NCI-H774 (cell line): ENCODE results near the gene LCN12.

Experiments
- DNase-seq: peaks from one replicate; lab custom pipeline; 2025; lab: John Stamatoyannopoulos, UW

LCN12 gene

DNA sequence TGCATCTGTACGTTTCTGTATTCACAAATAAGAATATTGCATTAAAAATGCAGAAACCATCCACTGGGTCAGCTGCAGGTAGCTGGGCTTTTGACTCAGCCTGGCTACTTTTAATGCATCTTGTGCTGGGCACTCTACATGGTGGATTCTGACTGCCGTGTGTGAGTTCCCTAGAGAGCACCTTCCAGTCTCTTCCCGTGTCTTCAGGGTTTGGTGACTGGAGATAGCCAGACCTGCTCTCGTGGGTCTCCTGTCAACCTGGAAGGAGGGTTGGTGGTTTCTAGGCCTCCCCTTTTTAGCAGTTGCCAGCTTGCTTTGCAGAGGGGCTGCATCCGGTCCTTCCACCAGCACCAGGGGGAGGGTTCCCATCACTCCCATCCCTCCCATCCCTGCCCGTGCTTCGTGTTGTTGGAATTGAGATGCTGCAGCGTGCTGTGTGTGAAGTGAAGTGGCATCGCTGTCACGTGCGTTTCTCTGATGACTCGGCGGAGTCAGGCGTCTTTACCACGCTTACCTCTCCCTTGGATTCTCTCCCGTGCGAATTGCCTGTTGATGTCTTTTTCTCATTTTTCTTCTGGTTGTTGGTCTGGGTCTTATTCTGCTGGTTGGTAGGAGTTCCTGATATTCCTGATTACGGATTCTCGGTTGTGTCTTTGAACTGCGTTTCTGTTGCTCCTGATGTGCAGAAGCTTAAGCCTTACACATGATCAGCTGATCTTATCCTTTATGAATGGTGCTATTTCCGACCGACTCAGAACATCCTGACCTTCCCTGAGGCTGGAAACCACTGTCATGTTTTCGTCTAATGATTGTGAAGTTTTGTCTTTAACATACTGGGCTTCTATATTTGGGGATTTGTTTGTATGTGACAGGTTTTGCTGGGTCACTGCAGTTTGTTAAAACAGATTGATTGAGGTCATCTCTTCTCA is 24.5 kb upstream of the LCN12 start:
- no peak for DNase-seq

DNA sequence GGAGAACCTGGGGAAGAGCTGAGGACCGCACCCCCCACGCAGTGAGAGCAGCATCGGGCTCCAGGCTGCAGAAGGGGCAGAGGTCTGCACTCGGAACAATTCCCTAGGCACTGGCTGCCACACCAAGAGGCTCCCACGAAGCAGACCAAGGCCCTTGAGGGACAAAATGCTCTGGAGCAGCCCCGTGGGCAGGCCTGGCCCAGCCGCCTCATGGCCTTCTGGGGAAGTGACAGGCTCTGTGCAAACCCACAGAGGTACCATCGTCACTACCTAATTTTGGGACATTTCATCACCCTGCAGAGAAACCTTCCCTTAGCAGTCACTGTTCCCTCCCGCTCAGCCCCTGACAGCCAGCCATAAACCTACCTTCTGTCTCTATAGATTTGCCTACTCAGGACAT is 23.5 kb upstream of the LCN12 start:
- DNase-seq, result no peak

DNA sequence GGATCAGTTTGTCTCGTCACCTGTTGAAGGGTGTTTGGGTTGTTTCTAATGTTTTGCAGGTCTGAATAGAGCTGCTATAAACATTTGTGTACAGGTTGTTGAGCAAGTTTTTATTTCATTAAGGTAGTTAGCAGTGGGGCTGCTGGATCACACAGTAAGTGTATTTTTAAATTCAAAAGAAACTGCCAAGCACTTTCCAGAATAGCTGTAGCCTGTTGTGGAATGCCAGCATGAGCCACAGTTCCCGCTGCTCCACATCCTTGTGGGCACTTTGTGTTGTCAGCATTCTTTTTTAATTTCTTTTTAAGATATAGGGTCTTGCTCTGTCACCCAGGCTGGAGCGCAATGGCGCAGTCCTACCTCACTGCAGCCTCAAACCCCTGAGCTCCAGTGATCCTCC is 22.1 kb upstream of the LCN12 start:
- DNase-seq, result no peak

DNA sequence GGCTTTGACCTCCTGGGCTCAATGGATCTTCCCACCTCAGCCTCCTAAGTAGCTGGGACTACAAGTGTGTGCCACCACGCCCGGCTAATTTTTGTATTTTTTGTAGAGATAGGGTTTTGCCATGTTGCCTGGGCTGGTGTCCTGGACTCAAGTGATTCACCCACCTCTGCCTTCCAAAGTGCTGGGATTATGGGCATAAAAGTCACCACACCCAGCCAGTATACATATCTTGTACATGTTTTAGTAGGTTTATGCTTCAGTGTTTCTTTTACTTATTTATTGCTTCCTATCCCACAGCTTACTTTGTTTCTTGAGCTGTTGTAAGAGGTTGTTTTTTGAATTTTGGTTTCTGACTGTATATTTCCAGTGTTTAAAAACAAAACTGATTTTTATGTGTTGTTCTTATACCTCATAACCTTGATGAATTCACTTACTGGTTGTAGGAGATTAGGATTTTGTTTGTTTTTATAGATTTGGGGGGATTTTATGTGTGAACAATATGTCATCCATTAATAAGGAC is 20.4 kb upstream of the LCN12 start:
- DNase-seq, result no peak

DNA sequence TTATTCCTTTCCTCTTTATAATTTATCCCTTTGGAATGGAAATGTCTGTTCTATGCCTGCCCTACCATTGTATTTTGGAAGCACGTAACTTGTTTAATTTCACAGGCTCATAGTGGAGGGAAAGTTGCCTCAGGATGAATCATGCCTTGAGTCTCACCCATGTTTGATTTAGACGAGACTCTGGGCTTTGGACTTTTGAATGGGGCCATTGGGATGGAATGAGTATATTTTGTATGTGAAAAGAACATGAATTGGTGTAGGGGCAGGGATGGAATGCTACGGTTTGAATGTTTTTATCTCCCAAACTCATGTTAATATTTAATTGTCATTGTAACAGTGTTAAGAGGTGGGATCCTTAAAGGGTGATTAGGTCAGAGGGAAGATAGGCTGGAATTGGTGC is 17.8 kb upstream of the LCN12 start:
- no peak for DNase-seq

DNA sequence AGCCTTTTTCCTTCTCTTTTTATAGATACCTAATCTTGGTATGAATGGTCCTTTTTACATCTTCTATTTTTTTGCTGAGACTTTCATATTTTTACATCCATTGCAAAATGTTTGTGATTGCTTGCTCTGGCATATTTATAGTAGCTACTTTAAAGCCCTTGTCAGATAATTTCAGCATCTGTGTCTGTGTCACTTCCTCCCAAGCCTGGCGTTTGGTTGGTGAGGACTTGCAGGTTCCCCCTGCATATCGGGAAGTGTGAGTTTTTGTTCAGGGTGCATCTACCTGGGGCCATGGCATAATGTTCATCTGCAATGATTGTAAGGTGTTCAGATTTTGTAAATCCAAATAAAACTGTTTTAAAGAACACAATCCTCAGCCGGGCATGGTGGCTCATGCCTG is 16.4 kb upstream of the LCN12 start:
- DNase-seq, result no peak

DNA sequence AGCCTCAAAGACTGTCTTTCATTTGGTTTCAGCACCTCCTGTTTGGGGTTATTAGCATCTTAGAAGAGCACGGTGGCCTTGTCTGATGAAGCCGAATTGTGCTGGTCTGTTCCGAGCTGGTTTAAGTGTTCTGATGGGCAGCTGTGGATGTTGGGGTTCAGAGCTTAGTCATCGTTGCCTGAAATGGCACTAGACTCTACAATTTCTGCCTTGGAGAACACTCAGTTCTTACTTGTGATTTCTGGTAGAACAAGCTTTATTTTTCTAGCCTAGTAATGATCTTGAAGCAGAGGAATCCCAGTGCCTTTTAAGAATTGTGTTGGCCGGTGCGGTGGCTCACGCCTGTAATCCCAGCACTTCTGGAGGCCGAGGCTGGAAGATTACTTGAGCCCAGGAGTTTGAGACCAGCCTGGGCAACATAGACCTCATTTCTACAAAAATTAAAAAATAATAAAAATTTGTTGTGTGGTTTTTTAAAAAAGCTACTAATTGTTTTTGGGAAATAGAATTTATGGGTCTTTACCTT is 15.4 kb upstream of the LCN12 start:
- DNase-seq, result no peak

DNA sequence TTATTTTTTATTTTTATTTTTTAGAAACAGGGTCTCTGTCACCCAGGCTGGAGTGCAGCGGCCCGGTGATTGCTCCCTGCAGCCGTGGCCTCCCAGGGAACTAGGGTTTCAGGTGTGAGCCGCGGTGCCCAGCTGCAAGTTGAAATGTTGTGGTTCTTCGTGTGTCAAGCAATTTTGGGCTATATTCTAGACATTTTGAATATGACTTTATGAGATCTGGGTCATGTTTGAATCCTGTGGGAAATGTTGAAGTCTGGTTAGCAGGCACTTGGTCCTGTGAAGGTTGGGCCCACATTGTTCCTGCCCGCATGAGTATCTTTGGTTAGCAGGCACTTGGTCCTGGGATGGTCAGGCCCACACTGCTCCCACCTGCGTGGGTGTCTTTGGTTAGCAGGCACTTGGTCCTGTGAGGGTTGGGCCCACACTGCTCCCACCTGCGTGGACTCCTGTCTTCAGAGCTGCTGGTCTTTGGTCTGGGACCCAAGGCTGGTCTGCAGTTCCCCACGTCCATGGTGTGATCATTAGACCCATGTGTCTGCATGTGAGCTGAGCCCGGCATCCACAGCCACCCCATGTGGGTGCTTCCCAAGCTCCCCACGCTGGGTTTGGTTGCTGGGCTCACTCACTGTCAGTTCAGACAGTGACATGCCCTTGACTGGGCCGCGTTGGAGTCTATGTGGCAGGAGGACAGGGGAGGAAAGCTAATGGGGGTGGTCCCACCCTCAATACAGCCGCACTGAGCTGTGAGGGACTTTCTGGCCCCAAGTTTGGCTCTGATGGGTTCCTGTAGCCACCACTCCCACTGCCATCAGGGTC is 14.7 kb upstream of the LCN12 start:
- DNase-seq, result no peak

DNA sequence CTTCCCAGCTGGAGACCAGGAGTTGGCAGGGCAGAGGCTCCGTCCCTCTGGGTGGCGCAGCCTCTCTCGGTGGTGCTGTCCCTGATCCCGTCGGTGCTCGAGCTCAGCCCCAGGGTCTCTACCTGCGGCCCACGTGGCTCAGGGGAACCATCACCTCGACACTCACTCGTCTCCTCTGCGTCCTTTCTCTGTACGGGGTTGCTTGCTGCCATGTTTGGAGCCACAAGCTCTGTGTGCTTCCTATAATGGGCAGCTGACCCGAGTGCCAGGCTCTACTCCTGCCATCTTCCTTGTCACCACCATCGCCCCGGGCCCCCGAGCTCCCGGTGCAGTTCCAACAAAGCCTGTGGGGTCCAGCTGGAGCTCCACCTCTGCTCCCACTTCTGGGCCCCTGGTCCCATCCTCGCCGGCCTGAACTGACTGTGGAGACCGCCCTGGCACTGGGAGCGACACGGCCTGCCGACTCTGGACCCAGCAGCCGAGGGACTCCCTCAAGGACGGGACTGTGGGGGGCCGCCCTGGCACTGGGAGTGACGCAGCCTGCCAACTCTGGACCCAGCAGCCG is 12.6 kb upstream of the LCN12 start:
- no peak for DNase-seq

DNA sequence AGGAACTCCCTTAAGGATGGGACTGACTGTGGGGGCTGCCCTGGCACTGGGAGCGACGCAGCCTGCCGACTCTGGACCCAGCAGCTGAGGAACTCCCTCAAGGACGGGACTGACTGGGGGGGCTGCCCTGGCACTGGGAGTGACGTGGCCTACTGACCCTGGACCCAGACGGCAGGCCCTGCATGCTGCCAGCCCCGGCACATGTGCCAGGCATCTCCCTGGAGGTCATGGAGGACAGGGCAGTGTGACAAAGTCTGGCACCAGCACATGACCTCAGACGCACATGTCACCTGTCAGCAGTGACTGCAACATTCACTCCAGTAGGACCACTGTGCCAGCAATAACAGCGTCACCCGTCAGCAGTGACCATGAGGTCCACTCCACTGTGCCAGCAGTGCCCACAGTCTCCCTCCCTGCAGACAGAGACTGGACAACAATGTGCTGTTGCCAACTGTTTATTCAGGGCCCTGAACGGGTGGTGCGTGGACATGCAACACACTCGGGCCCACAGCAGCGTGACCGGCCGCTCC is 12.0 kb upstream of the LCN12 start:
- no peak for DNase-seq

DNA sequence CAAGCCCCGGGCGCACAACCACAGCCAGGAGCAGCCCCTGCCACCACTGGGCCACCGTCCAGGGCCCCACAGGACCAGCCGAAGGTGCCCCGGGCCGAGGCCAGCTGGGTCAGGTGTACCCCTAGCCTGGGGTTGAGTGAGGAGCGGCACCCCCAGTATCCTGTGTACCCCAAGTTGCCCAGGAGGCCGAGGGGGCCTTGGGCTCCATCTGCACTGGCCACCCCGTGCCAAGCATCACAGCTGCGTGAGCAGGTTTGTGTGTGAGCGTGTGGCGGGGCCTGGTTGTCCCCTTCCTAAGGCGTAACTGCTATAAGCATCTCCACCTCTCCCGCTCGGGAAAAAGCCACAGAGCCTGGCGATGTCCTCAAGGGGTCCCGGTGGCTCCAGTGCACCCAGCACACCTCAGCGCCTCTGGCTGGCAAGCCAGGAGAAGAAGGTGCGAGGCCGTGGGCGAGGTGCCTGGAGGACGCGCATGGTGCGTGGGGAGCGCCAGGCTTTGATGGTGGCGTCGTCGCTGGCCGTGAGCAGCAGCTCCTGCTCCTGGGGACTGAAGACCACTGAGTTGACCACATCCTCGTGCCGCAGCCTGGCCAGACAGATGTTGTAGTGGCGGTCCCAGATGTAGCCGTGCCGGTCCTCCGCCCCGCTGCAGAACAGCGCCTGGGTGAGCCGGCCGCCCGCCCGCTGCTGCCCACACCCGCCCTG is 11.4 kb upstream of the LCN12 start:
- no peak for DNase-seq

DNA sequence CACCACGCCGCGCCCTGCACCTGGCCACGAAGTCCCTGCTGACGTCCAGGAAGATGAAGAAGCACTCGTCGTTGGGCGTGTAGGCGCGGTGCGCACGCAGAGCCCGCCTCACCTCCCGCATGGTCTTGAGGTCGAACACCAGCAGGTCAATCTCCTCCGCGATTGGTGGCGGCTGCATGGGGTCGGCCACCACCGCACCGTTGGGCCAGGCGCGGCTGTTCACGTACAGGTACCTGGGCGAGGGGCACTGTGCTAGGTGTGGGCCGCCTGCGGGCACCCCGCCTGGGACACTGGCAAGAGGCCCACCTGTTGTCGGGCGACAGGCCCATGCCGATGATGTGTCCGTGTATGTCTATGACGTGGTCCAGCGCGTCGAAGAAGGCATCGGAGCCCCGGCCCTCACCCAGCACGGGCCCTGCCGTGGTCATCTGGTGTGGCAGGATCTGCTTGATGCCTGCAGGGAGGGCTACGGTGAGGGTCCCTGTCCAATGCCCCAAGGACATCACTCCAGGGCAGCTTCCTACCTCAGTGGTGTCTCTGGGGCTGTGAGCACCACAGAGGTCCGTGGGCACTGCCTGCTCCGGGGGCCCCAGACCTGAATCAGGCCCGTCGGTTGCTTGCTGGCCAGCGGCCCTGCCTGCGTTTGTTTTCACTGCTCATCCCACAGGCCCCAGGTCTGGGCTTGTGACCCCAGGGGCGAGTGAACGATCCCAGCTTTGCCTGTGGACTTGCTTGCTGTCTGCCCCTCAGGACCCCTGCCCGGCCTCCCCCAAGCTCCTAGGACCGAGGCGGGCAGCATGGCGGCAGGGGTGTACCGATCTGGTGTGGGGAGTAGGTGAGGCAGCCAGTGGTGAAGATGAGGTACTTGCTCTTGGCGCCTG is 10.6 kb upstream of the LCN12 start:
- no peak for DNase-seq

DNA sequence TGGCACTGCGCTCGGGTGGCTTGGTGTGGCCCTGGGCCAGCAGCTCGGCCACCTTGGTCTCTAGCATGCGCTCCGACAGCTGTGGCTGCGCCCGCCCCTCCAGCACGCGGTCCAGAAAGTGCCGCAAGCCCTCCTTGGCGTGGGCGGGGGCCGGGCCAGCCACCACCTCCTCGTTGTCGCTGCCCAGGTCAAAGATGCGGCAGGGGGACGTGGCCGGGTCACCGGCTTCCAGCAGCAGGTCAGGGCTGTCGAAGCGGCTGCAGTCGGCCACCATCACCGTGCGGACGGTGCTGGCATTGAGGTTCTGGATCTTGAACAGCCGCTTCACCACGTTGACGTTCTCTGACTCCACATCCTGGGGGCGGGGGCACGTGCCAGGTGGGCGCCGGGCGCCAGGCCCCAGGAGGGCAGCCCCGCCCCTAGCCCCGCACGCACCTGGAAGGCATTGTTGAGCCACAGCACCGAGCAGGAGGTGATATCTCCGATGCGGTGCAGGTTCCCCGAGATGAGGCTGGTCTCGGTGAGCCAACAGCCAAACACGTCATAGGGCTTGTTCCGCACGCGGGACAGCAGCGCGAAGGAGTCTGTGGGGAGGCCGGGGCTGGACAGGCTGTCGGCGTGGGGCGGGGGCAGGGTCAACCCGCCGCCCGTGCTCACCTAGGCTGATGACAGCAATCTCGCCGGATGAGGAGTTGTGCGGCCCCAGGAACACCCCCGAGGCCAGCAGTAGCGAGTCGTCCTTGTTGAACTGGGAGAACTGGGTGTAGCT is 9.8 kb upstream of the LCN12 start:
- no peak for DNase-seq

DNA sequence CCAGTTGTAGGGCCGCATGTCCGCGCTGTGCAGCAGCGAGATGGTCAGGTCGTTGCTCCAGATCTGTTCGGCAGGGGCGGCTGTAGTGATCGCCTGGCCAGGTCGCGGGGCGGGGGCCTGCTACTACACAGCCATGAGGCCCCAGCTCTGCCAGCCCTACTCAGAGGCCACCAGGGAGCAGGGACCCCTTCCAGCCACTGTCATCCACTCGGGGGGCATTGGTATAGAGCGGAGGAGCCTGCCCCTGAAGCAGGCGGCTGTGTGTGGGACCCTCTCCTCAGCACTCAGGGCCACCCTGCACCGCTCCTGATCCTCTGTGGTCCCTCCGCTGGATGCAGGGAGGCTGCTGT is 9.2 kb upstream of the LCN12 start:
- DNase-seq, result no peak

DNA sequence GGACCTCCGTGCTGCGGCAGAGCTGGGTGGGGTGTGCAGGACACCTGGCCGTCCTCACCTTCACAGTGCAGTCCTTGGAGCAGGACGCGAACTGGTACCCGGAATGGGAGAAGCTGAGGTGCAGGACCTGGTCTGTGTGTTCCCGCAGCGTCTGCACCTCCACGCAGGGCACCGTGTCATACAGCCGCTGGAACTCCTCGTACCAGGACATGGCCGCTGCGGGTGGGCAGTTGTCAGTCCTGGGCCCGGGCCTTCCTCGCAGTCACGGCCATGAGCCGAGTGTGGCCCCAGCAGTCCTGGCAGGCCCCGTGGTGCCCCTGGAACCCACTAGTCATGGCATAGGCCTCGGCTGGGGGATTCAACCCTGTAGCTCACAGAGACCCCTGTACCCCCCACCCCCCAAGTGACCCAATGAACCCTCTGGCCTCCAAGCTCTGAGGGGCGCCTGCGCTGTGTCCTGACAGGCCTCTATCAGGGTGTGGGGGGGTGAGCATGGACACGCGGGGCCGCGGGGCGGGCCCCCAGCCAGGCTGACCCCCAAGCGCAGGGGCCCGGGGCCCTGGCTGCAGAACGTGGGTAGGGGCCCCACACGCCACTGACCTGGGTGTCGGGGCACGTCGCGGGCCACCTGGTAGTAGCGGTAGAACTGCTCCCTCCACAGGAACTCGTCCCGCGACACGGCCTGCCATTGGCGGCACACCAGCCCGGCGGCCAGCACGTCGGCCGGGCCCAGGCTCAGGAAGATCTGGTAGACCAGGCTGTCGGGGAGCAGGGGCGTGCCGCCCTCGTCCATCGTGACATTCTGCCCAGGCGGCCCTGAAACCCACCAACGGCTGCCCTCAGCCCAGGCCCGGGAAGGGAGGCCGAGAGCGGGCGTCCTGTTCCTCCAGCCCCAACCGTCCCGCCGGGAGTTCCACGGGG is 8.5 kb upstream of the LCN12 start:
- no peak for DNase-seq

DNA sequence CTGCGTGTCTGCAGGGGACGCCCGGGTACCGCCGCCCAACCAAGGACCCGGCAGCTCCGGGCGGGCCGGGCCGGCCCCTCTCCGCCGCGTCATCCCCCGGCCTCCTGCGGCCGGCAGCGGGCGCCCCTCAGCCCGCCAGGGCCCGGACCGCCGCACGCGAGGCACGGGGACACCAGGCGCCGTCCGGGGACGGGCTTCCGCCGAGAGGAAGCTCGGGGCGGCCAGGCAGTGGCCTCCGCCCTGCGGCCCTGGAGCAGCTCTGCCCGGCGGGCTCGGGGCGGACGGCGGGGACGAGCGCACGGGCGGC is 7.9 kb upstream of the LCN12 start:
- no peak for DNase-seq

DNA sequence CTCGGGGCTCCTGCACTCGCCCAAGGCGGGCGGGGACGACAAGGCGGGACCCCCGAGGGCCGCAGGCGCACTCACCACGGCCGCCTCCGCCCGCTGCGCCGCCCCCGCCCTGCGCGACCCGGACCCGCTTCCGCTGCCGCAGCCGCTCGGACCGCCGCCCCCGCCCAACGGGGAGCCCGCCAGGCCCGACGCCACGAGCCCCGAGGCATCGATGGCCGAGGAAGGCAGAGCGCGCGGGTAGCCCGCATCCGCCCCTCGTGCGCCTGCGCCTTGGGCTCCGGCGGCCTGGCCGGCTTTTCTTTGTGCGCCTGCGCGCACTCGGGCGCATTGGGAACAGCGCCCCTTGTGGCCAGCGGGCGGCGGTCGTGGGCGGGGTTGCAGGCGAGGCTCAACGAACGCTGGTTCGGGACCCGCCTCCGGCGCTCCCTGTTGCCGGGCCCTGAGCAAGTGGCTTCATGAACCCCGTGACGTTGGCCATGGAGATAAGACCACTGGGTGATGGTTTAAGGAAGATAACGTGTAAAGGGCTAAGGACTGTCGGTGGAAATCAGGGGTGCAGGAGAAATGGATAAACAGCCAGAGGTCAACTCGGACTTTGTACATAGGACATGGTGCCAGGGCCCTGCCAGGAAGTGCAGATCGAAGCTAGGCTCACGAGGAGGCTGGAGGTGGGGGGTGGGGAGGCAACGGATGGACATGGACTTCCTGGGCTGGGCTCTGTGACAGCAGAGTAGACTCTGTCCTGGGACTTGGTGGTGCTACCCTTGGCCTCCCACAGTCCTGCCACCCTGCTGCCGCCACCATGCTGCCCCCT is 7.3 kb upstream of the LCN12 start, which contains the start of the genes C8G and FBXW5:
Gene C8G (plus strand): TSS at position 725 of the 814 bp plus-strand sequence. CDS start 78 bp downstream, at position 803.
Gene FBXW5 (minus strand): TSS at position 220 of the 814 bp plus-strand sequence. CDS start 655 bp downstream, outside the sequence.
- DNase-seq, result peak; percentile 97
